HCT116 (cell line): Measurements from ENCODE around the gene EXOSC9. TPM values are rescaled to one million over a fixed set of nuclear protein-coding genes. Genes with fewer than 3 reads are reported as not detected.

Experiments used
- ATAC-seq: fragments of 200-7000 bp; cut with Tn5 transposase; 2 replicates; pipeline ENCODE4 v1.9.1; 2020; ENCODE audit warnings: mild to moderate bottlenecking, moderate library complexity
- Bru-seq: library from RNA; stranded (reverse); fragments of 400-500 nt; gene quantifications from one replicate; lab custom pipeline; 2021; lab: Mats Ljungman, UMichigan
- BruChase-seq, 2 experiments: library from RNA; stranded (reverse); fragments of 400-500 nt; gene quantifications; one replicate each; lab custom pipeline; 2021; lab: Mats Ljungman, UMichigan
- BruUV-seq: library from RNA; stranded (reverse); fragments of 400-500 nt; replicated peaks from 2 replicates; lab custom pipeline; 2021; lab: Mats Ljungman, UMichigan
- CTCF ChIA-PET: fragments of 300-600 bp; sonication (Branson Sonifier 250); formaldehyde crosslinking; loops from one replicate; lab custom pipeline; 2021; ENCODE audit warnings: antibody characterized with exemption; lab: Charles Lee
- POLR2A ChIA-PET: fragments of 300-600, 350-600 bp; sonication (Branson Sonifier 250); formaldehyde crosslinking; loops from one replicate; lab custom pipeline; 2021; ENCODE audit warnings: antibody characterized with exemption; lab: Charles Lee
- RAD21 ChIA-PET, 2 experiments: fragments of 300-600 bp; sonication (Branson Sonifier 250); formaldehyde crosslinking; loops; one replicate each; lab custom pipeline; 2023; ENCODE audit warnings: low total read pairs in 2 of 2; ENCODE audit not compliant: uncharacterized antibody in 2 of 2, unreplicated experiment in 2 of 2, low non-redundant PET in 1 of 2; lab: Charles Lee
- DNase-seq: peaks from one replicate; pipeline ENCODE4 v3.0.0-alpha.2; 2010; ENCODE audit warnings: low read depth, low spot score
- H2AFZ ChIP-seq: fragments of 200-600 bp; shearing (Covaris generic), sonication (generic); 2 replicates; pipeline ENCODE4 v1.6.1; 2017; ENCODE audit warnings: low read depth, mixed run types, mixed read lengths, antibody characterized with exemption, low read length; ENCODE audit not compliant: poor library complexity, severe bottlenecking
- H3K27ac ChIP-seq: 2 replicates; pipeline ENCODE4 v1.5.1; 2012; ENCODE audit warnings: low read depth, low read length
- H3K27me3 ChIP-seq: fragments of 200-600 bp; sonication (generic); 2 replicates; pipeline ENCODE4 v1.6.1; 2016; ENCODE audit warnings: mixed run types, low read length, mixed read lengths; ENCODE audit not compliant: insufficient read depth
- H3K36me3 ChIP-seq, 2 experiments: fragments of 200-500 bp in 1 of 2; fragments of 200-600 bp in 1 of 2; sonication (Bioruptor generic) in 1 of 2; sonication (generic) in 1 of 2; 2 replicates each; pipeline versions ENCODE4 v1.5.1 to v1.6.1; 2014 to 2016; ENCODE audit warnings: low read length in 2 of 2, inconsistent platforms in 1 of 2, mixed read lengths in 1 of 2, mixed run types in 1 of 2; ENCODE audit not compliant: insufficient read depth in 2 of 2, control insufficient read depth in 1 of 2
- H3K4me1 ChIP-seq, 2 experiments: fragments of 200-600 bp in 1 of 2; sonication (generic) in 1 of 2; 2 replicates each; pipeline versions ENCODE4 v1.5.1 to v1.6.1; 2012 to 2017; ENCODE audit warnings: low read length in 2 of 2, inconsistent platforms in 1 of 2, mild to moderate bottlenecking in 1 of 2, mixed read lengths in 1 of 2, mixed run types in 1 of 2, moderate library complexity in 1 of 2; ENCODE audit not compliant: insufficient read depth in 2 of 2, control insufficient read depth in 1 of 2
- H3K4me2 ChIP-seq: fragments of 200-600 bp; sonication (generic); 2 replicates; pipeline ENCODE4 v1.6.1; 2017; ENCODE audit warnings: mixed run types, low read length, mixed read lengths
- H3K4me3 ChIP-seq, 2 experiments: fragments of 200-600 bp in 1 of 2; sonication (generic) in 1 of 2; replicated peaks in 1 of 2; 2 replicates each; pipeline ENCODE4 v1.5.1; 2011 to 2016; ENCODE audit warnings: low read length in 2 of 2, control low read depth in 1 of 2, low read depth in 1 of 2, mild to moderate bottlenecking in 1 of 2, mixed read lengths in 1 of 2, mixed run types in 1 of 2
- H3K79me2 ChIP-seq: fragments of 200-600 bp; sonication (generic); 2 replicates; pipeline ENCODE4 v1.6.1; 2017; ENCODE audit warnings: mild to moderate bottlenecking, mixed run types, low read length, moderate library complexity, mixed read lengths; ENCODE audit not compliant: insufficient read depth
- H3K9ac ChIP-seq: fragments of 200-600 bp; sonication (generic); 2 replicates; pipeline ENCODE4 v1.6.1; 2016; ENCODE audit warnings: low read length, mixed read lengths
- H3K9me2 ChIP-seq: fragments of 200-600 bp; sonication (generic), shearing (Covaris generic); 2 replicates; pipeline ENCODE4 v1.6.1; 2017; ENCODE audit warnings: mixed run types, mild to moderate bottlenecking, moderate library complexity; ENCODE audit not compliant: insufficient read depth
- H3K9me3 ChIP-seq, 2 experiments: fragments of 200-500 bp in 1 of 2; fragments of 200-600 bp in 1 of 2; sonication (Bioruptor generic) in 1 of 2; sonication (generic) in 1 of 2; 2 replicates each; pipeline ENCODE4 v1.6.1; 2014 to 2017; ENCODE audit warnings: low read length in 2 of 2, mixed read lengths in 2 of 2, inconsistent platforms in 1 of 2, low read depth in 1 of 2, mild to moderate bottlenecking in 1 of 2, mixed run types in 1 of 2, moderate library complexity in 1 of 2; ENCODE audit not compliant: control insufficient read depth in 1 of 2, insufficient read depth in 1 of 2
- H4K20me1 ChIP-seq: fragments of 200-600 bp; sonication (generic), shearing (Covaris generic); 2 replicates; pipeline ENCODE4 v1.6.1; 2017; ENCODE audit warnings: mixed run types, mild to moderate bottlenecking, moderate library complexity; ENCODE audit not compliant: insufficient read depth
- ATF3 ChIP-seq: IDR thresholded peaks from 2 replicates; pipeline ENCODE4 v1.6.1; 2012
- CBX3 ChIP-seq: IDR thresholded peaks from 2 replicates; pipeline ENCODE4 v1.6.1; 2012; ENCODE audit warnings: low read depth
- CEBPB ChIP-seq: IDR thresholded peaks from 2 replicates; pipeline ENCODE4 v1.6.1; 2012; ENCODE audit warnings: low read depth
- ELF1 ChIP-seq: IDR thresholded peaks from 2 replicates; pipeline ENCODE4 v1.6.1; 2012; ENCODE audit warnings: low read depth, borderline replicate concordance
- EZH2 ChIP-seq: fragments of 200-600 bp; sonication (generic); IDR thresholded peaks from 2 replicates; pipeline ENCODE4 v1.6.1; 2017; ENCODE audit warnings: antibody characterized with exemption, mixed run types
- EZH2phosphoT487 ChIP-seq: fragments of 200-600 bp; IDR thresholded peaks from 2 replicates; pipeline ENCODE4 v1.6.1; 2018; ENCODE audit warnings: antibody characterized with exemption, borderline replicate concordance
- FOSL1 ChIP-seq: IDR thresholded peaks from 2 replicates; pipeline ENCODE4 v1.6.1; 2012; ENCODE audit warnings: low read depth
- JUND ChIP-seq: IDR thresholded peaks from 2 replicates; pipeline ENCODE4 v1.6.1; 2012
- MAX ChIP-seq: IDR thresholded peaks from 2 replicates; pipeline ENCODE4 v1.6.1; 2012
- POLR2A ChIP-seq: IDR thresholded peaks from 2 replicates; pipeline ENCODE4 v1.7.0; 2011; ENCODE audit warnings: borderline replicate concordance; ENCODE audit not compliant: insufficient read depth, insufficient read length; ENCODE audit errors: extremely low read depth
- POLR2AphosphoS5 ChIP-seq: IDR thresholded peaks from 2 replicates; pipeline ENCODE4 v1.6.1; 2011; ENCODE audit warnings: mild to moderate bottlenecking, low read depth, low read length, moderate library complexity
- RAD21 ChIP-seq: IDR thresholded peaks from 2 replicates; pipeline ENCODE4 v1.6.1; 2012; ENCODE audit warnings: low read depth, mild to moderate bottlenecking
- REST ChIP-seq: IDR thresholded peaks from 2 replicates; pipeline ENCODE4 v1.6.1; 2012; ENCODE audit warnings: low read depth
- SIN3A ChIP-seq: IDR thresholded peaks from 2 replicates; pipeline ENCODE4 v1.6.1; 2012; ENCODE audit warnings: low read depth
- SP1 ChIP-seq: IDR thresholded peaks from 2 replicates; pipeline ENCODE4 v1.6.1; 2012; ENCODE audit warnings: low read depth
- SRF ChIP-seq: IDR thresholded peaks from 2 replicates; pipeline ENCODE4 v1.6.1; 2012; ENCODE audit warnings: low read depth
- TCF7L2 ChIP-seq: IDR thresholded peaks from 2 replicates; pipeline ENCODE4 v1.7.0; 2011; ENCODE audit warnings: borderline replicate concordance, inconsistent platforms; ENCODE audit not compliant: insufficient read depth, insufficient read length; ENCODE audit errors: extremely low read depth
- YY1 ChIP-seq: IDR thresholded peaks from 2 replicates; pipeline ENCODE4 v1.6.1; 2011; ENCODE audit warnings: low read length, low read depth, moderate library complexity, mild to moderate bottlenecking; ENCODE audit not compliant: insufficient replicate concordance; ENCODE audit errors: extremely low read depth
- ZFX ChIP-seq: fragments of 450-650 bp; IDR thresholded peaks from 2 replicates; pipeline ENCODE4 v1.6.1; 2017
- ZNF274 ChIP-seq: fragments of 200-500 bp; sonication (Bioruptor generic); IDR thresholded peaks from 2 replicates; pipeline ENCODE4 v1.6.1; 2014; ENCODE audit warnings: mild to moderate bottlenecking, low read depth, low read length, inconsistent platforms
- intact Hi-C: fragments of 100-400 bp; cut with micrococcal nuclease; formaldehyde crosslinking; loops from 2 replicates; pipeline ENCODE4 v1.10.0; 2022
- long read RNA-seq: library from polyadenylated mRNA; unstranded; transcript quantifications from one replicate; pipeline ENCODE4 v2.0.0, GENCODE V29; 2021; ENCODE audit not compliant: unreplicated experiment
- polyA plus RNA-seq: library from polyadenylated mRNA; unstranded; fragments of >200 nt; gene quantifications from 2 replicates; pipeline ENCODE4 v1.2.1, GENCODE V29; 2012; ENCODE audit warnings: missing spikeins
- total RNA-seq: library from RNA; stranded (reverse); gene quantifications from one replicate; pipeline ENCODE4 v1.2.1, GENCODE V29; 2021; ENCODE audit not compliant: unreplicated experiment

The EXOSC9 gene
- total RNA-seq (58.6 TPM), Bru-seq, nascent RNA (percentile 91 among the genes with signal in this experiment), BruChase-seq, experiment 1, labeled RNA remaining after a 6-hour chase (percentile 92 among the genes with signal in this experiment), BruChase-seq, experiment 2, labeled RNA remaining after a 2-hour chase (percentile 89 among the genes with signal in this experiment)
- polyA plus RNA-seq: 43.9 and 46.4 TPM in 2 replicates
- long read RNA-seq, transcript EXOSC9-201 (12 exons, 1,481 nt): major isoform, 11 of 91 reads
- long read RNA-seq, partial matches to known transcripts: 14 of 91 reads
- long read RNA-seq, other reads (novel, unspliced or antisense): 64 of 91 reads

- Histone ChIP-seq H3K27me3 (no peaks in the 10 kb centered on the region), H3K4me3 (peak within 1 kb of the TSS; percentile 95 to 96), H4K20me1 (no peaks in the 10 kb centered on the region), H3K36me3 (peaks cover 14 to 27% of the 10 kb centered on the region in 2 experiments; a peak in 3 of 4 replicates), H3K9me3 (no peaks in the 10 kb centered on the region), H3K9ac (peak within 1 kb of the TSS; percentile 92), H3K79me2 (peaks cover 47% of the 10 kb centered on the region), H3K4me2 (peak within 1 kb of the TSS; percentile 96), H2AFZ (peak within 1 kb of the TSS; percentile 80), H3K9me2 (no peaks in the 10 kb centered on the region), H3K27ac (peak within 1 kb of the TSS; percentile 58), H3K4me1 (peaks cover 3 to 11% of the 10 kb centered on the region in 2 experiments; a peak in 3 of 4 replicates)
- DNase-seq: peak; percentile 87
- RAD21 ChIA-PET: no interaction called here
- CTCF ChIA-PET: interaction anchor here (1.0 kb wide), 1 partner anchor 430 kb away, joined by 3 read pairs; no protein-coding TSS in a partner anchor
- BruUV-seq: no TSS peak
- peak; percentile 86 for ATAC-seq
- POLR2A ChIA-PET: interaction anchor here (1.0 kb wide), 1 partner anchor 15 kb away, joined by 6 read pairs; no protein-coding TSS in a partner anchor
- intact Hi-C loops: no loop called here
- TF ChIP-seq TCF7L2 (peak; percentile 30), CEBPB (no peak; the same call in 1 of the 2 replicates), SRF (peak; percentile 97), RAD21 (no peak), SIN3A (peak; percentile 94), REST (no peak), CBX3 (peak; percentile 81), EZH2 (no peak), ATF3 (no peak), YY1 (peak; percentile 90), POLR2A (peak; percentile 93), EZH2phosphoT487 (no peak), FOSL1 (no peak; the same call in 1 of the 2 replicates), SP1 (peak; percentile 61), JUND (0 out of 2 replicates have a peak, but pooled peaks have one; percentile 4), ZFX (peak; percentile 79), ELF1 (peak; percentile 77), ZNF274 (no peak), POLR2AphosphoS5 (peak; percentile 95), MAX (peak; percentile 90)
Measured at GRCh38 chr4:121800961-121801714, at the start of gene EXOSC9. TSS of gene EXOSC9 (plus strand) at chr4:121801323. CDS start at chr4:121801425, 102 bp downstream.
